Osteocyte (in vitro differentiated cells): Measurements from ENCODE around the gene HCFC1. TPM values are rescaled to one million over a fixed set of nuclear protein-coding genes. Genes with fewer than 3 reads are reported as not detected.

Experiments
- DNase-seq: peaks from one replicate; pipeline ENCODE4 v3.0.0; 2021; ENCODE audit warnings: mixed read lengths; ENCODE audit not compliant: unreplicated experiment; ENCODE audit errors: extremely low spot score
- H3K27ac Mint-ChIP-seq: one replicate; pipeline ENCODE4 v1.8.0; 2021; ENCODE audit warnings: mild to moderate bottlenecking, mixed read lengths; ENCODE audit not compliant: unreplicated experiment
- H3K27me3 Mint-ChIP-seq: one replicate; pipeline ENCODE4 v1.8.0; 2021; ENCODE audit warnings: mixed read lengths; ENCODE audit not compliant: unreplicated experiment
- H3K36me3 Mint-ChIP-seq: one replicate; pipeline ENCODE4 v1.8.0; 2021; ENCODE audit warnings: mixed read lengths; ENCODE audit not compliant: unreplicated experiment
- H3K4me1 Mint-ChIP-seq: one replicate; pipeline ENCODE4 v1.8.0; 2021; ENCODE audit warnings: mixed read lengths; ENCODE audit not compliant: unreplicated experiment
- H3K4me3 Mint-ChIP-seq: one replicate; pipeline ENCODE4 v1.8.0; 2021; ENCODE audit warnings: mild to moderate bottlenecking, moderate library complexity, mixed read lengths; ENCODE audit not compliant: unreplicated experiment
- H3K9me3 Mint-ChIP-seq: one replicate; pipeline ENCODE4 v1.8.0; 2021; ENCODE audit warnings: mixed read lengths; ENCODE audit not compliant: unreplicated experiment
- CTCF ChIP-seq: fragments of 200-600 bp; sonication (generic); IDR thresholded peaks from 2 replicates; pipeline ENCODE4 v1.5.0; 2021; ENCODE audit warnings: antibody characterized with exemption, mild to moderate bottlenecking, moderate library complexity
- total RNA-seq: library from RNA; stranded (reverse); gene quantifications from 2 replicates; pipeline ENCODE4 v1.2.1, GENCODE V29; 2021

HCFC1 gene
- total RNA-seq, 1 donor from 2014 or later: 74.8 TPM

- DNase-seq: no peak
- no peaks in the 10 kb centered on the region for H3K36me3 Mint-ChIP-seq
- peaks cover 10% of the 10 kb centered on the region for H3K4me1 Mint-ChIP-seq
- H3K9me3 Mint-ChIP-seq: no peaks in the 10 kb centered on the region
- no peak overlapping the region for H3K4me3 Mint-ChIP-seq
- no peak for TF ChIP-seq CTCF
- H3K27ac Mint-ChIP-seq: no peak overlapping the region
- no peaks in the 10 kb centered on the region for H3K27me3 Mint-ChIP-seq
Measured at GRCh38 chrX:153921511-153922446, 49.8 kb downstream of the HCFC1 start.

- Mint-ChIP-seq H3K36me3 (no peaks in the 10 kb centered on the region), H3K4me3 (no peak overlapping the region), H3K4me1 (peaks cover 9% of the 10 kb centered on the region), H3K27ac (no peak overlapping the region), H3K27me3 (no peaks in the 10 kb centered on the region), H3K9me3 (no peaks in the 10 kb centered on the region)
- no peak for DNase-seq
- no peak for TF ChIP-seq CTCF
Measured at GRCh38 chrX:153921070-153921469, 50.5 kb downstream of the HCFC1 start.

DNA sequence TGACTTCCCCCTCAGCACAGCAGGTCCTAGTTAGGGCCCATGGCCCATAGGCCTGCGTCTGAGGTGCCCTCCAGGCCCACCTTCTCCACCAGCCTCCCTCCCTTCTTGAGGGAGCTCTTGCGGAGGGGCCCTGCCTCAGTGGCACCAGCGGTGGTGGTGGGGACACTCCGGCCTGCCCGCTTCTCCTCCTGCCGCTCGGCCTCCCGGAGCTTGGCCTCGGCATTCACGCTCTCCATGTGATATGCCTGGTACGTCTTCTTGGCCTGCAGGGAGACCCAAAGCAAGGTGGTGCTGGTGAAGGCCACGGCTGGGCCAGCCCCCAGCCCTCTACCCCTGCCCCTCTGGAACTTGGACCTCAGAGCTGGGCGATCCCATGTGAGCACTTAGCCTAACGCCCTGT, 51.1 kb downstream of the HCFC1 start:
- no peak for DNase-seq
- Mint-ChIP-seq H3K27me3 (no peaks in the 10 kb centered on the region), H3K9me3 (no peaks in the 10 kb centered on the region), H3K4me1 (peaks cover 9% of the 10 kb centered on the region), H3K4me3 (no peak overlapping the region), H3K27ac (no peak overlapping the region), H3K36me3 (no peaks in the 10 kb centered on the region)
- no peak for TF ChIP-seq CTCF

DNA sequence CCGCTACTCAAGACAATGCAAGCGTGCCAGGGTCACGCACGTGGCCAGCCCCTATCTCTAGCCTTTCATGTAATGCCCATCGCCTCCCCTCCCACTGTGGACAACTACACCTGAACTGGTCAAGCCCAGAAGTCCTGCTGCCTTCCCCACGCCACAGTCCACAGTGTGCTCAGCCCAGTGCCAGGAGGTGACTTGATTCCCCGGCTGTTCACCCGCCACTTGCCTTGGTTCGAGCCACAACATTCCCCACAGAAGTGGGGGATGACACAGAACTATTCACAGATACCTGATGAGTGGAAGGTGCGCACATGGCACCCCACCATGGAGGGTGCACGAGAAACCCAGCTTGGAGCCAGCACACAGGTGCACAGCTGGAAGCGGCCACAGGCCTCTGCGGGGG, 52.3 kb downstream of the HCFC1 start:
- TF ChIP-seq CTCF: no peak
- H3K27ac Mint-ChIP-seq: no peak overlapping the region
- H3K9me3 Mint-ChIP-seq: no peaks in the 10 kb centered on the region

DNA sequence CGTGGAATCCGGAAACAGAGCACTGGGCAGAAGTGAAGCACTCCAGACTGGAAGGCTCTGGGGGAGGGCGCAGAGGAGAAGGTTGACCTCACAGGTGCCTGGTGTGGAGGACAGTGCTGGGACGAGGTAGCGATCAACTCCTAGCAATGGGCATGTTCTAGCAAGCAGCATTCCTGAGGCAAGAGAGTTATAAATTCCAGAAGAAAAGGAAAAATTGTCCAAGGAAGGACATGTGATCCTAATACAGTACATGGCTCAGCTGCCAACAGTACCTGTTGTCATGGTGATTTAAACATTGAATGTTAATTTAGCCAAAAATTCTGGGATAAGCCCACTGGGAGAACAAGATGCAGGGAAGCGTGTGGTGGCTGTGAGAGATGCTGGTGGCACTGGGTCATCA, 53.7 kb downstream of the HCFC1 start:
- Mint-ChIP-seq H3K27me3 (no peaks in the 10 kb centered on the region), H3K9me3 (no peaks in the 10 kb centered on the region), H3K4me3 (no peak overlapping the region), H3K36me3 (no peaks in the 10 kb centered on the region), H3K4me1 (peaks cover 7% of the 10 kb centered on the region), H3K27ac (no peak overlapping the region)
- DNase-seq: no peak
- TF ChIP-seq CTCF: no peak

More for the DNA sequence above, 52.3 kb downstream of the HCFC1 start:
- Mint-ChIP-seq H3K36me3 (no peaks in the 10 kb centered on the region), H3K27me3 (no peaks in the 10 kb centered on the region), H3K4me3 (no peak overlapping the region), H3K4me1 (peaks cover 8% of the 10 kb centered on the region)
- DNase-seq: no peak
